ENCODE results near the gene RAF1. TPM values are rescaled to one million over a fixed set of nuclear protein-coding genes. Genes with fewer than 3 reads are reported as not detected.

Gene RAF1
- total and polyA plus RNA-seq, 2 experiments from 2014 or later: 39.5 to 123 TPM

- TF ChIP-seq REST (IDR thresholded peaks at IDR 0.05; ENCODE audit: unreplicated experiment): no peak
- TF ChIP-seq CREB1 (CRISPR knock-in tag; IDR thresholded peaks at IDR 0.05; ENCODE audit: low read depth): no peak
- no peak for TF ChIP-seq STAT1 (IDR thresholded peaks at IDR 0.05; ENCODE audit: unreplicated experiment)
- no peak for TF ChIP-seq POLR2AphosphoS5 (IDR thresholded peaks at IDR 0.05; ENCODE audit: low read depth)
- no peak for TF ChIP-seq NANOG (IDR thresholded peaks at IDR 0.05; ENCODE audit: borderline replicate concordance)
These were observed 42.1 kb upstream of the RAF1 start (continued) for GRCh38 chr3:12705981-12706380.

- H4K20me1 ChIP-seq (replicated peaks; ENCODE audit: insufficient read depth): no peaks in the 10 kb centered on the region
- Mint-ChIP-seq H3K27ac (no peak overlapping the region), H3K9me3 (no peaks in the 10 kb centered on the region), H3K27me3 (ENCODE audit: insufficient read depth, low read depth, poor library complexity) (peaks cover 2% of the 10 kb centered on the region), H3K36me3 (ENCODE audit: low read depth) (no peaks in the 10 kb centered on the region), H3K4me1 (no peaks in the 10 kb centered on the region), H3K4me3 (no peak overlapping the region)
- DNase-seq (ENCODE audit: low spot score) (no peak), ATAC-seq (no peak)
- H2AFZ ChIP-seq: no peak overlapping the region
- no peaks in the 10 kb centered on the region for H3K79me2 ChIP-seq (replicated peaks; ENCODE audit: insufficient read depth)
- H3K4me2 ChIP-seq: no peak overlapping the region
- H3K27me3 ChIP-seq (ENCODE audit: insufficient read depth): no peaks in the 10 kb centered on the region
- H3K4me3 ChIP-seq: no peak overlapping the region
- H3K36me3 ChIP-seq (ENCODE audit: insufficient read depth): no peaks in the 10 kb centered on the region
- no peaks in the 10 kb centered on the region for H3K4me1 ChIP-seq (ENCODE audit: insufficient read depth)
- H3F3A ChIP-seq (replicated peaks; ENCODE audit: low read depth): no peaks in the 10 kb centered on the region
- no peak overlapping the region for H3K27ac ChIP-seq (ENCODE audit: low read depth)
- 0 out of 2 replicates have a peak, but pooled peaks cover 3% of the 10 kb centered on the region for H3K9me2 ChIP-seq (ENCODE audit: insufficient read depth)
- no peak for TF ChIP-seq JUNB (IDR thresholded peaks at IDR 0.05; ENCODE audit: unreplicated experiment)
- TF ChIP-seq ETS1 (IDR thresholded peaks at IDR 0.05): no peak
- no peak for TF ChIP-seq EZH2 (IDR thresholded peaks at IDR 0.05; ENCODE audit: low read depth, unreplicated experiment)
- TF ChIP-seq EZH2phosphoT487 (IDR thresholded peaks at IDR 0.05; ENCODE audit: unreplicated experiment): no peak
- TF ChIP-seq ZNF462 (CRISPR knock-in tag; IDR thresholded peaks at IDR 0.05): no peak
- no peak for TF ChIP-seq ZNF331 (CRISPR knock-in tag; IDR thresholded peaks at IDR 0.05; ENCODE audit: low read depth)
- no peak for TF ChIP-seq NANOG (IDR thresholded peaks at IDR 0.05; ENCODE audit: borderline replicate concordance)
- no peak for TF ChIP-seq POLR2AphosphoS5 (IDR thresholded peaks at IDR 0.05; ENCODE audit: low read depth)
- no peak for TF ChIP-seq STAT1 (IDR thresholded peaks at IDR 0.05; ENCODE audit: unreplicated experiment)
- no peak for TF ChIP-seq CREB1 (CRISPR knock-in tag; IDR thresholded peaks at IDR 0.05; ENCODE audit: low read depth)
- TF ChIP-seq, protein P1, sequence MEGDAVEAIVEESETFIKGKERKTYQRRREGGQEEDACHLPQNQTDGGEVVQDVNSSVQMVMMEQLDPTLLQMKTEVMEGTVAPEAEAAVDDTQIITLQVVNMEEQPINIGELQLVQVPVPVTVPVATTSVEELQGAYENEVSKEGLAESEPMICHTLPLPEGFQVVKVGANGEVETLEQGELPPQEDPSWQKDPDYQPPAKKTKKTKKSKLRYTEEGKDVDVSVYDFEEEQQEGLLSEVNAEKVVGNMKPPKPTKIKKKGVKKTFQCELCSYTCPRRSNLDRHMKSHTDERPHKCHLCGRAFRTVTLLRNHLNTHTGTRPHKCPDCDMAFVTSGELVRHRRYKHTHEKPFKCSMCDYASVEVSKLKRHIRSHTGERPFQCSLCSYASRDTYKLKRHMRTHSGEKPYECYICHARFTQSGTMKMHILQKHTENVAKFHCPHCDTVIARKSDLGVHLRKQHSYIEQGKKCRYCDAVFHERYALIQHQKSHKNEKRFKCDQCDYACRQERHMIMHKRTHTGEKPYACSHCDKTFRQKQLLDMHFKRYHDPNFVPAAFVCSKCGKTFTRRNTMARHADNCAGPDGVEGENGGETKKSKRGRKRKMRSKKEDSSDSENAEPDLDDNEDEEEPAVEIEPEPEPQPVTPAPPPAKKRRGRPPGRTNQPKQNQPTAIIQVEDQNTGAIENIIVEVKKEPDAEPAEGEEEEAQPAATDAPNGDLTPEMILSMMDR (conservative IDR thresholded peaks at IDR 0.05; ENCODE audit: low read depth in 2 of 2): no peak
These were observed 41.5 kb upstream of the RAF1 start for GRCh38 chr3:12705374-12705926.
